Measurements from ENCODE around the gene FYTTD1. TPM values are rescaled to one million over a fixed set of nuclear protein-coding genes. Genes with fewer than 3 reads are reported as not detected.

FYTTD1 gene
- total and polyA plus RNA-seq, 7 experiments from 2014 or later = 45.6 to 102 (median 60.0) TPM

- DNase-seq (no peak), ATAC-seq (no peak)
- Histone ChIP-seq H3K4me1 (ENCODE audit: control insufficient read depth in 2 of 2, insufficient read depth in 2 of 2, low read length in 2 of 2) (no peaks in the 10 kb centered on the region), H3K27ac (ENCODE audit: low read depth, low read length) (no peak overlapping the region), H3K9me3 (ENCODE audit: control insufficient read depth in 2 of 3, low read length in 3 of 3) (no peaks in the 10 kb centered on the region), H3K4me3 (ENCODE audit: low read length) (no peak overlapping the region), H3K36me3 (ENCODE audit: control insufficient read depth in 2 of 3, insufficient read depth in 3 of 3, low read length in 3 of 3) (peaks cover 16 to 82% (median 26%) of the 10 kb centered on the region in 3 experiments), H3K27me3 (ENCODE audit: control insufficient read depth in 2 of 2, insufficient read depth in 2 of 2, low read length in 2 of 2) (no peaks in the 10 kb centered on the region)
- no peaks in the 10 kb centered on the region for H3K9me3 Mint-ChIP-seq
- H3K27ac Mint-ChIP-seq = peak overlapping the region in 3 of 9 donors; percentile 5 to 51 (median 6)
- ChIA-PET CTCF (interaction anchor here (1.1 kb wide), 1 partner anchor 22 kb away, joined by 7 read pairs; no protein-coding TSS in a partner anchor), POLR2A (interaction anchor here (0.6 kb wide), 1 partner anchor 21 kb away, joined by 3 read pairs; no protein-coding TSS in a partner anchor)
- H3K36me3 Mint-ChIP-seq = peaks cover 0 to 61% (median 25%) of the 10 kb centered on the region in 5 donors
- intact Hi-C loops (cut with micrococcal nuclease) = no loop called here
- no peak overlapping the region for H3K4me3 Mint-ChIP-seq
- peaks cover 0 to 5% (median 0%) of the 10 kb centered on the region in 7 donors for H3K4me1 Mint-ChIP-seq
- H3K27me3 Mint-ChIP-seq = no peaks in the 10 kb centered on the region
These were observed 25.6 kb downstream of the FYTTD1 start for GRCh38 chr3:197775317-197775716.

GRCh38 chr3:197782230-197782629 is 32.5 kb downstream of the FYTTD1 start:
- Mint-ChIP-seq H3K4me1 (peaks cover 0 to 10% (median 0%) of the 10 kb centered on the region in 7 donors), H3K27ac (peak overlapping the region in 3 of 9 donors; percentile 1 to 73 (median 9)), H3K36me3 (peaks cover 0 to 32% (median 9%) of the 10 kb centered on the region in 5 donors), H3K4me3 (no peak overlapping the region), H3K9me3 (no peaks in the 10 kb centered on the region), H3K27me3 (no peaks in the 10 kb centered on the region)
- ATAC-seq = no peak
- Histone ChIP-seq H3K36me3 (ENCODE audit: control insufficient read depth in 2 of 3, insufficient read depth in 3 of 3, low read length in 3 of 3) (peaks cover 11 to 46% (median 16%) of the 10 kb centered on the region in 3 experiments), H3K4me1 (ENCODE audit: control insufficient read depth in 2 of 2, insufficient read depth in 2 of 2, low read length in 2 of 2) (no peaks in the 10 kb centered on the region), H3K27ac (ENCODE audit: low read depth, low read length) (no peak overlapping the region), H3K9me3 (ENCODE audit: control insufficient read depth in 2 of 3, low read length in 3 of 3) (no peaks in the 10 kb centered on the region), H3K27me3 (ENCODE audit: control insufficient read depth in 2 of 2, insufficient read depth in 2 of 2, low read length in 2 of 2) (no peaks in the 10 kb centered on the region), H3K4me3 (ENCODE audit: low read length) (no peak overlapping the region)
- DNase-seq = no peak
- intact Hi-C loops (cut with micrococcal nuclease) = no loop called here
- ChIA-PET POLR2A (interaction anchor here (2.1 kb wide), 1 partner anchor 9 kb away, joined by 11 read pairs; the partner anchor contains the start of gene LRCH3), CTCF (no interaction called here)

GRCh38 chr3:197784019-197784585 is 34.4 kb downstream of the FYTTD1 start:
- Histone ChIP-seq H3K27ac (ENCODE audit: low read depth, low read length) (no peak overlapping the region), H3K4me3 (ENCODE audit: low read length) (no peak overlapping the region), H3K4me1 (ENCODE audit: control insufficient read depth in 2 of 2, insufficient read depth in 2 of 2, low read length in 2 of 2) (no peaks in the 10 kb centered on the region), H3K27me3 (ENCODE audit: control insufficient read depth in 2 of 2, insufficient read depth in 2 of 2, low read length in 2 of 2) (no peaks in the 10 kb centered on the region), H3K36me3 (ENCODE audit: control insufficient read depth in 2 of 3, insufficient read depth in 3 of 3, low read length in 3 of 3) (peaks cover 7 to 27% (median 9%) of the 10 kb centered on the region in 3 experiments), H3K9me3 (ENCODE audit: control insufficient read depth in 2 of 3, low read length in 3 of 3) (no peaks in the 10 kb centered on the region)
- ATAC-seq = no peak
- POLR2A ChIA-PET = interaction anchor here (2.1 kb wide), 1 partner anchor 7 kb away, joined by 11 read pairs; the partner anchor contains the start of gene LRCH3
- Mint-ChIP-seq H3K4me1 (peaks cover 0 to 17% (median 5%) of the 10 kb centered on the region in 7 donors), H3K27ac (peak overlapping the region in 6 of 9 donors; percentile 16 to 86 (median 74)), H3K4me3 (no peak overlapping the region), H3K27me3 (no peaks in the 10 kb centered on the region), H3K36me3 (peaks cover 0 to 23% (median 4%) of the 10 kb centered on the region in 5 donors), H3K9me3 (no peaks in the 10 kb centered on the region)
- CTCF ChIA-PET = no interaction called here
- intact Hi-C loops (cut with micrococcal nuclease) = loop anchor here in 1 of 2 donors (2.0 kb wide), 1 partner anchor 19 kb away; no protein-coding TSS in a partner anchor
- DNase-seq = no peak

GRCh38 chr3:197787412-197787811 is 37.7 kb downstream of the FYTTD1 start:
- H3K36me3 ChIP-seq (ENCODE audit: control insufficient read depth in 2 of 3, insufficient read depth in 3 of 3, low read length in 3 of 3) = peaks cover 0 to 16% (median 3%) of the 10 kb centered on the region in 3 experiments
- no peaks in the 10 kb centered on the region for H3K27me3 ChIP-seq (ENCODE audit: control insufficient read depth in 2 of 2, insufficient read depth in 2 of 2, low read length in 2 of 2)
- ChIA-PET CTCF (interaction anchor here (0.6 kb wide), 1 partner anchor 105 kb away, joined by 3 read pairs; no protein-coding TSS in a partner anchor), POLR2A (interaction anchor here (0.6 kb wide), 1 partner anchor 10 kb away, joined by 3 read pairs; no protein-coding TSS in a partner anchor)
- Mint-ChIP-seq H3K27me3 (peaks cover 0 to 1% (median 0%) of the 10 kb centered on the region in 5 donors), H3K4me3 (no peak overlapping the region), H3K9me3 (no peaks in the 10 kb centered on the region), H3K4me1 (peaks cover 0 to 30% (median 15%) of the 10 kb centered on the region in 7 donors), H3K27ac (peak overlapping the region in 7 of 9 donors; percentile 0 to 62 (median 6)), H3K36me3 (peaks cover 0 to 8% (median 0%) of the 10 kb centered on the region in 5 donors)
- no peaks in the 10 kb centered on the region for H3K4me1 ChIP-seq (ENCODE audit: control insufficient read depth in 2 of 2, insufficient read depth in 2 of 2, low read length in 2 of 2)
- intact Hi-C loops (cut with micrococcal nuclease) = no loop called here
- H3K4me3 ChIP-seq (ENCODE audit: low read length) = no peak overlapping the region
- H3K9me3 ChIP-seq (ENCODE audit: control insufficient read depth in 2 of 3, low read length in 3 of 3) = no peaks in the 10 kb centered on the region
- no peak overlapping the region for H3K27ac ChIP-seq (ENCODE audit: low read depth, low read length)
- ATAC-seq = no peak
- DNase-seq = no peak

- ChIA-PET CTCF (interaction anchor here (1.1 kb wide), 1 partner anchor 31 kb away, joined by 3 read pairs; no protein-coding TSS in a partner anchor), POLR2A (interaction anchor here (0.8 to 3.9 kb wide), 5 partner anchors 14 to 77 kb away, joined by 3 to 22 read pairs (median 4); no protein-coding TSS in a partner anchor)
- Mint-ChIP-seq H3K27ac (peak overlapping the region in 7 of 9 donors; percentile 11 to 98 (median 96)), H3K4me1 (peaks cover 7 to 40% (median 28%) of the 10 kb centered on the region in 7 donors), H3K27me3 (peaks cover 0 to 1% (median 0%) of the 10 kb centered on the region in 5 donors), H3K9me3 (no peaks in the 10 kb centered on the region), H3K36me3 (peaks cover 0 to 10% (median 0%) of the 10 kb centered on the region in 5 donors), H3K4me3 (peak overlapping the region in 3 of 10 donors; percentile 10 to 98 (median 95))
- Histone ChIP-seq H3K36me3 (ENCODE audit: control insufficient read depth in 2 of 3, insufficient read depth in 3 of 3, low read length in 3 of 3) (peaks cover 0 to 14% (median 0%) of the 10 kb centered on the region in 3 experiments), H3K9me3 (ENCODE audit: control insufficient read depth in 2 of 3, low read length in 3 of 3) (no peaks in the 10 kb centered on the region), H3K27me3 (ENCODE audit: control insufficient read depth in 2 of 2, insufficient read depth in 2 of 2, low read length in 2 of 2) (no peaks in the 10 kb centered on the region), H3K27ac (ENCODE audit: low read depth, low read length) (no peak overlapping the region), H3K4me3 (ENCODE audit: low read length) (no peak overlapping the region), H3K4me1 (ENCODE audit: control insufficient read depth in 2 of 2, insufficient read depth in 2 of 2, low read length in 2 of 2) (peaks cover 6 to 17% of the 10 kb centered on the region in 2 donors)
- DNase-seq = no peak
- intact Hi-C loops (cut with micrococcal nuclease) = no loop called here
- ATAC-seq = no peak
These were observed 39.6 kb downstream of the FYTTD1 start for GRCh38 chr3:197789309-197789708.

- no peak for DNase-seq
- Mint-ChIP-seq H3K9me3 (no peaks in the 10 kb centered on the region), H3K27ac (peak overlapping the region; percentile 95 to 98 (median 96)), H3K27me3 (peaks cover 0 to 1% (median 0%) of the 10 kb centered on the region in 5 donors), H3K4me3 (peak overlapping the region; percentile 91 to 98 (median 94)), H3K36me3 (peaks cover 0 to 10% (median 0%) of the 10 kb centered on the region in 5 donors), H3K4me1 (peaks cover 11 to 43% (median 34%) of the 10 kb centered on the region in 7 donors)
- intact Hi-C loops (cut with micrococcal nuclease) = loop anchor here (2.0 to 10.0 kb wide), 3 partner anchors 57 to 171 kb away; partner anchors contain the start of genes LMLN (in 1 of the 2) and RPL35A (in 1 of the 2)
- Histone ChIP-seq H3K27ac (ENCODE audit: low read depth, low read length) (peak overlapping the region; percentile 31), H3K9me3 (ENCODE audit: control insufficient read depth in 2 of 3, low read length in 3 of 3) (no peaks in the 10 kb centered on the region), H3K36me3 (ENCODE audit: control insufficient read depth in 2 of 3, insufficient read depth in 3 of 3, low read length in 3 of 3) (peaks cover 0 to 13% (median 0%) of the 10 kb centered on the region in 3 experiments), H3K4me3 (ENCODE audit: low read length) (no peak overlapping the region), H3K4me1 (ENCODE audit: control insufficient read depth in 2 of 2, insufficient read depth in 2 of 2, low read length in 2 of 2) (peaks cover 6 to 17% of the 10 kb centered on the region in 2 donors), H3K27me3 (ENCODE audit: control insufficient read depth in 2 of 2, insufficient read depth in 2 of 2, low read length in 2 of 2) (no peaks in the 10 kb centered on the region)
- ATAC-seq = no peak
- POLR2A ChIA-PET = interaction anchor here (0.7 to 3.9 kb wide), 7 partner anchors 12 to 177 kb away, joined by 3 to 22 read pairs (median 3); partner anchors contain the start of gene FYTTD1
- CTCF ChIA-PET = no interaction called here
These were observed 40.4 kb downstream of the FYTTD1 start for GRCh38 chr3:197790033-197790432.
